Measurements from ENCODE around the gene PLEKHA8. TPM values are rescaled to one million over a fixed set of nuclear protein-coding genes. Genes with fewer than 3 reads are reported as not detected.

The PLEKHA8 gene, protein sequence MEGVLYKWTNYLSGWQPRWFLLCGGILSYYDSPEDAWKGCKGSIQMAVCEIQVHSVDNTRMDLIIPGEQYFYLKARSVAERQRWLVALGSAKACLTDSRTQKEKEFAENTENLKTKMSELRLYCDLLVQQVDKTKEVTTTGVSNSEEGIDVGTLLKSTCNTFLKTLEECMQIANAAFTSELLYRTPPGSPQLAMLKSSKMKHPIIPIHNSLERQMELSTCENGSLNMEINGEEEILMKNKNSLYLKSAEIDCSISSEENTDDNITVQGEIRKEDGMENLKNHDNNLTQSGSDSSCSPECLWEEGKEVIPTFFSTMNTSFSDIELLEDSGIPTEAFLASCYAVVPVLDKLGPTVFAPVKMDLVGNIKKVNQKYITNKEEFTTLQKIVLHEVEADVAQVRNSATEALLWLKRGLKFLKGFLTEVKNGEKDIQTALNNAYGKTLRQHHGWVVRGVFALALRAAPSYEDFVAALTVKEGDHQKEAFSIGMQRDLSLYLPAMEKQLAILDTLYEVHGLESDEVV
- 10 to 100 TPM; 11.2 to 20.2 (median 17.2) TPM for polyA plus RNA-seq (ENCODE audit: insufficient read depth in 1 of 5, insufficient read length in 5 of 5, low replicate concordance in 1 of 5)
- long read RNA-seq, donor 1, partial matches to known transcripts, result 0 of 1 reads
- long read RNA-seq, donor 1, other reads (novel, unspliced or antisense), result 0 of 1 reads
- long read RNA-seq, donor 2, full-length matches to known transcripts, result 3 of 8 reads
- long read RNA-seq, donor 2, partial matches to known transcripts, result 5 of 8 reads
- long read RNA-seq, donor 2, other reads (novel, unspliced or antisense), result 0 of 8 reads
- long read RNA-seq, donor 3, result 0 reads
- long read RNA-seq, donor 4, full-length matches to known transcripts, result 1 of 1 reads
- long read RNA-seq, donor 4, partial matches to known transcripts, result 0 of 1 reads
- long read RNA-seq, donor 4, other reads (novel, unspliced or antisense), result 0 of 1 reads
- long read RNA-seq, donor 5, full-length matches to known transcripts, result 2 of 2 reads
- long read RNA-seq, donor 5, partial matches to known transcripts, result 0 of 2 reads
- long read RNA-seq, donor 5, other reads (novel, unspliced or antisense), result 0 of 2 reads
- long read RNA-seq, donor 6, result 0 reads
- long read RNA-seq, donor 7, full-length matches to known transcripts, result 2 of 11 reads
- long read RNA-seq, donor 7, partial matches to known transcripts, result 9 of 11 reads
- long read RNA-seq, donor 7, other reads (novel, unspliced or antisense), result 0 of 11 reads
- long read RNA-seq, donor 8, result 0 reads

DNA sequence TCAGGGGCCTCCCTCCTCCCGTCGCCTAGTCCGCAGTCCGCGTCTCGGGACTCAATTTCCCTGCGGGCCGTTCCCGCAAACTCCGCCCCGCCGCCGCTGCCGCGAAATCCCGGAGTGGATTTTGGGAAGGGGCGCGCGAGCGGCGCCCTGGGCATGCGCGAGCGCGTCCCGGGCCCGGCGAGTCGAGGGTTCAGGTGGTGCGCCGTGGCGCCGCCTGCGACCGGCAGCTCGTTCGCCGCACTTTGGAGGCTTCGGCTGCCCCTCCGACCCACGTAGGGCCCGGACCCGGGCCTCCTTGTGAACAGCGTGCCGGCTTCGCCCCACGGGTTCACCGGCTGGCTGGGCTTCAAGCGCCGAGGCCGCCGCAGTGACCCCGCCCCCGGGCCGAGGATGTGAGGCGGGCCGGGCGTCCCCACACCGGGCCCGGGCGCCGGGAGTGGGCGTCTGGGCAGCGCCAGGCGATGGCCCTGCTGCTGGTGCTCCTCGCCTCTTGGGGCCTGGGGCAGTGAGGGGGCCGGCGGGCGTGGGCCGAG lies at the start of gene PLEKHA8:
PLEKHA8 (plus strand) TSS at position 197 of the 533 bp plus-strand sequence. CDS start 351 bp downstream, outside the sequence.
- peak; percentile 89 to 92 for DNase-seq

GRCh38 chr7:29980151-29980550 lies 48.1 kb upstream of the PLEKHA8 start:
- DNase-seq, result no peak

GRCh38 chr7:29987083-29987482 lies 41.1 kb upstream of the PLEKHA8 start:
- no peak for DNase-seq

DNA sequence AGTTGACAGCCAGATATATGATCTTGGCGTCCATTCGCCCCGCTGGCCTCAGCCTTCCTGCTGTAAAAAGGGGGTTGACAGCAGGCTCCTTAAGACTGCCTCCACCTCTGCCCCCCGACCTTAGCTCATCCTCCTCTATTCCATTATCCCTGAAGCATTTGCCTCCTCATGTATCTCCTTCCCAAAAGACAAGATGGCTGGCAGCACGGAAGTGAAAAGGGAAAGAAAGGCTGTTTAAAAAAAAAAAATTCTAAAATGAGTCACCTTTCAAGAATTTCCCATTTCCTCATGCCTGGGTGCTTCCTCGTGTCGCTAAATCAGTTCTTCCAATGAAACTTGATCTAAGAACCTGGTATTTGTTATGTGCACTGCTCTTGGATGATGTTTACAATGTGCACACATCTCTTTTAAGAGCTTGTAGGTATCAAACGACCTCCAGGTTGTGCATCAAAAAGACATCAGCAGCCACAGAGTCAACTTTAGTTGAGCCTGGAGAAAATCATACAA lies 40.3 kb upstream of the PLEKHA8 start:
- DNase-seq, result no peak

DNA sequence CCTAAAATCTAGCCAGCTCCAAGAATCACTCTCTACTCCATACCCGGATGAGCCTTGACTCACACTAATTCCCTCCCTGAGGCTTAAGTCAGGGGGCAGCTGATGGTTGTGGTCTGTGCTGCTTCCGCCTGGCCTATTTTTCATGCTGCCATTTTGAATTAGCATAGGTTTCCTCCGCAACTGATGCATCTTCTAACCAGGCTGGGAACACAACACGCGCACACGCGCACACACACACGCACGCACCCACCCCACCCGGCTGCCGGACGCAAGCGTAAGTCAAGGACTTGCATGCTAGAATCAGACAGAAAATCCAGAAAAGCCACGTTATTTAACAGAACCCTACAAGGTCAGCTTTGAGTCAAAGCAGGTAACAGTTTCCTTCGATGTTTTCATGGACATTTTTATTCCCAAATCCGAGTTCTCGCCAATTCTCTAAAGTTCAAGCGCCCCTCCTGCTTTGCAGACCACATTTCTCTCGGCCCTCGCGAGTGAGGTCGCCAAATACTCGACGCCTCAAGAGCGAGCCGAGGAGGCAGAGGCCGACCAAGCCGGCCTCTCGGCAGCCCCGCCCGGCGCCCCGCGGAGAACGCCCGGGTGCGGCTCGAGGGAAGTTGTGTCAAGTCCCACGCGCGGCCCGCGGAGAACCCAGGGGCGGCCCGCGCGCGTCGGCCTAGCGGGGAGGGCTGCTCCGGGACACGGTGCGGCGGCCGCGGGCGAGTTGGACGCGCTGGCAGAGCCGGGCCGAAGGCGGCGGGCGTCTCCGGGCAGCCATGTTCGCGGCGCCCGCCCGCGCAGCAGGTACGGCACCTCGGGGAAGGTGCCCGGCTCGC lies 39.6 kb upstream of the PLEKHA8 start:
- DNase-seq, result peak; percentile 42 to 45

- DNase-seq, result peak; percentile 36 to 45
Measured at GRCh38 chr7:29989257-29989995, 38.8 kb upstream of the PLEKHA8 start, which contains the start of gene SCRN1. Gene SCRN1 (minus strand): TSS chr7:29989801. CDS start chr7:29969067, 20,734 bp downstream.

- DNase-seq, result no peak
Measured at GRCh38 chr7:29990931-29991330, 37.3 kb upstream of the PLEKHA8 start.

- no peak for DNase-seq
Measured at GRCh38 chr7:29991937-29992336, 36.3 kb upstream of the PLEKHA8 start.

DNA sequence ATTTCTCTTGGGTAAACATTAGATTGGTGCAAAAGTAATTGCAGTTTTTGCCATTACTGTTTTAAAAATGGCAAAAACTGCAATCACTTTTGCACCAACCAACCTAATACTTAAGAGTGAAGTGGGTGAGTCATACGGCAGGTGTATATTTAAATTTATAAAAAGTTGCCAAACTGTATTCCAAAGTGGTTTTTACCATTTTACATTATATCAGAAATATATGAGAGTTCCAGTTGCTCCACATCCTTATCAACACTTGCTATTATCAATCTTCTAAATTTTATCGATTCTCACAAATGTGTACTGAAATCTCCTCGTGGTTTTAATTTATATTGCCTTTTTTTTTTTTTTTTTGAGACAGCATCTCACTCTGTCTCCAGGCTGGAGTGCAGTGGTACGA lies 35.1 kb upstream of the PLEKHA8 start:
- DNase-seq, result no peak

GRCh38 chr7:29995652-29996051 lies 32.6 kb upstream of the PLEKHA8 start:
- no peak for DNase-seq

DNA sequence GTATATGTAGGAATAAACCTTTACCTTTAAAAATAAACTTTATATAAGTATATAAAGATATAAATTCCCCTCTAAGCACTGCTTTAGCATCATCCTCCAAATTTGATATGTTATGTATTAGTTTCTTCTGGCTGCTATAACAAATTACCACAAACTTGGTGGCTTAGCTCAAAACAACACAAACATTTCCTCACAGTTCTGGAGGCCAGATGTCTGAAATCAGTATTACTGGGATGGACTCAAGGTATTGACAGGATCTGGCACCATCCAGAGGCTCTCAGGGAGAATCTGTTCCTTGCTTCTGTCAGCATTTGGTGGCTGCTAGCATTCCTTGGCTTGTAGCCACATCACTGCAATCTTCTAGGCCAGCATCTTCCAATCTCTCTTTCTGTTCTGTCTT lies 31.9 kb upstream of the PLEKHA8 start:
- no peak for DNase-seq

DNA sequence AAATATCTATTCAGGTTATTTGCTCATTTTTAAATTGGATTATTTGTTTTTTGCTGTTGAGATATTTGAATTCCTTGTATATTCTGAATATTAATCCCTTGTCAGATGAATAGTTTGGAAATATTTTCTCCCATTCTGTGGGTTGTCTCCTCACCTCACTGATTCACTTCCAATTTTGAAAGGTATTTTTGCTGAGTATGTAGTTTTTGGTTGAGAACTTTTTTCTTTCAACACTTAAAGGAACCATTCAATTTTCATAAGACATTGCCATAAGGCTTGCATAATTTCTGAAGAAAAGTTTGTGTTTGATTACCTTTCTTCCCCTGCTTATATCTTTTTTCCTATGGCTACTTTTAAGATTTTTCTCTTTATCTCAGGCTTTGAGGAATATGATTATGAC lies 29.7 kb upstream of the PLEKHA8 start:
- no peak for DNase-seq

DNA sequence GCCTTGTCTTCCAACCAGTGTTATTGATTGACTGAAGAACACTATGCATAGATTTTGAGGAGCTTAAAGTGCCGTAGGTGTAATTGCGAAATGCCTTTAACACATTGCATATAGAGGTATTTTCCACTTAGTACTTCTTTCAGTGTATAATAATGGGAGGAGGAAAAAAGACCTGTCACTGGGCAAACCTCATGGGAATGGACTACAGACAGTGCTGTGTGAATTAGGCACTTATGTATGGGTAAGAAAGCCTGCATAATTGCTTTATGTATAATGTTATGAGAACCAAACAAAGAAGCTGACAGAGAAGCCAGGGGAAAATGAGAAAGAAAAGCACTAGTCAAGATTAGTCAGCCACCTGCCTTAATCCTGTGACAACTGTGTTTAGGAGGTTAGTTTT lies 26.2 kb upstream of the PLEKHA8 start:
- DNase-seq, result no peak

GRCh38 chr7:30003098-30003497 lies 25.1 kb upstream of the PLEKHA8 start:
- no peak for DNase-seq

DNA sequence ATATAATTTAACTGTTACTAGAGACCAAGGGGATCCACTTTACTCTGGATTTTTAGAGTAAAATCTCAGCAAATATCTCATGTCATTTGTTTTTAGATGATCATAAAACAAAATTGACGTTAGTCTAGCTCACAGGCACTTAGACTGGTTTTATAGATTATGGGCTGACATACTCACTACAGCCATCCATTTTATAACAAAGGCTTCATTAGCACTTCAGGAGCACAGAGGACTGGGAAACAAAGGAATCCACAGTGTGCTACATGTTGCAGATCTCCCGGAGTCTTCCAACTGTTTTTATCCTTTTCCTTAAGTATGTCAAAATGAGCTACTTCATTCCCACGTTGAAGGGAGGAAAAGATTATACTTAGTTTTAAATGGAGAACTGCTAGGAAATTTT lies 22.7 kb upstream of the PLEKHA8 start:
- DNase-seq, result no peak

- no peak for DNase-seq
Measured at GRCh38 chr7:30010021-30010420, 18.2 kb upstream of the PLEKHA8 start.

- no peak for DNase-seq
Measured at GRCh38 chr7:30012757-30013156, 15.5 kb upstream of the PLEKHA8 start.

DNA sequence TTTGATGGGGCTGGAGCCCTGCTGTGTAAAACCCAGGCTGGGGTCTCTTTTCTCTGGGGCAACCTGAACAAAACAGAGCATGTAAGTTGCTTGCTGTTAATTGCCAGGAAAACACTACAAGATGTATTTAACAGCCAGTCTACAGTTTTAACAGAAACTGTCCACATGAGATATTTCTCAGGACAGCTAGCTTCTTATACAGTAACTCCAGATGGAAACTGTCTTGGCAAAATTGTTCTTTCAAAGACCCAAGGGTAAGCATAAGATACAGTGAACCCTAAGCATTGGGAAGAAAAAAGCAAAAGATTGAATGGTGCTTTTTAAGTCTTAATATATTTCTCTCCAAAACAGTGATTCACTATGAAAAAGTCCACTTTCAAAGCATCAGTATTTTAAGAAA lies 9.8 kb upstream of the PLEKHA8 start:
- DNase-seq, result peak in 1 of 2 donors; percentile 40

- DNase-seq, result no peak
Measured at GRCh38 chr7:30019387-30019786, 8.8 kb upstream of the PLEKHA8 start.

DNA sequence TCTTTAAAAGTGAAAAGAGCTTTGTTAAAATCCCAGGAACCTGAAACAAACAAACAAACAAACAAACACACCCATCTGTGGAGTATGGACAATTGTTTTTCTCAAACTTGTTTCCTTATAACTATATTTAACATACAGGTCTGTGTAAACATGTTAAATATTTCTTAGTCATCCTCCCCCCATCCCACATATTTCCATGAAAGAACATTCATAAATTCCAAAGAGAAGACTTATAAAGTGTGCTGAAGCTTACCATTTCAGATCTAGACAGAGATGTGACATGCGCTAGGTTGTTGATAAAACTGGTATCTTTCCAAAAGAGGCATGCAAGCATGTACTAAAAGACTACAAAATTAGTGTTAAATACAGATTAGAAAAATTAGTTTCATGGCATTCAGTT lies 8.3 kb upstream of the PLEKHA8 start:
- DNase-seq, result no peak
